Tibial artery (tissue), 4 donors: ENCODE measurements around the gene PIGN.

Experiments
- DNase-seq, 2 donors: peaks; one replicate each; pipeline ENCODE4 v3.0.0-alpha.2; 2019
- H3K27ac ChIP-seq, 2 donors: fragments of 200-600 bp; sonication (generic) in 1 of 2; 1 replicate in 1 of 2; 2 replicates in 1 of 2; pipeline ENCODE4 v1.5.1; 2018 to 2019; ENCODE audit warnings: mild to moderate bottlenecking in 1 of 2
- H3K27me3 ChIP-seq, 2 donors: fragments of 200-600 bp; sonication (generic) in 1 of 2; one replicate each; pipeline versions ENCODE4 v1.5.1 to v1.6.0; 2016 to 2019
- H3K36me3 ChIP-seq, 3 donors: fragments of 200-600 bp; sonication (generic) in 2 of 3; one replicate each; pipeline ENCODE4 v1.5.1; 2016 to 2019; ENCODE audit warnings: mild to moderate bottlenecking in 2 of 3
- H3K4me1 ChIP-seq, 4 donors: fragments of 200-600 bp; sonication (generic) in 2 of 4; 1 replicate in 3 of 4; 2 replicates in 1 of 4; pipeline ENCODE4 v1.5.1; 2016 to 2019
- H3K4me3 ChIP-seq, 2 donors: fragments of 200-600 bp; sonication (generic) in 1 of 2; 1 replicate in 1 of 2; 2 replicates in 1 of 2; pipeline ENCODE4 v1.5.1; 2018 to 2019; ENCODE audit warnings: mild to moderate bottlenecking in 2 of 2
- H3K9me3 ChIP-seq, 3 donors: fragments of 200-600 bp; sonication (generic) in 1 of 3; one replicate each; pipeline ENCODE4 v1.5.1; 2016 to 2019
- CTCF ChIP-seq, 2 experiments: fragments of 200-600 bp in 1 of 2; fragments of 450-650 bp in 1 of 2; IDR thresholded peaks; one replicate each; pipeline ENCODE4 v1.5.1; 2017 to 2019; ENCODE audit warnings: antibody characterized with exemption in 2 of 2, mild to moderate bottlenecking in 1 of 2, moderate library complexity in 1 of 2
- intact Hi-C: fragments of 100-400 bp; cut with DNase I; formaldehyde crosslinking; loops from one replicate; pipeline ENCODE4 v1.15.0; 2023; ENCODE audit warnings: low total_unique reads

Gene PIGN

GRCh38 chr18:62011416-62011815, 175.4 kb downstream of the PIGN start:
- H3K9me3 ChIP-seq, result peaks cover 0 to under 1% (median 0%) of the 10 kb centered on the region in 3 donors
- DNase-seq, result no peak
- H3K27me3 ChIP-seq, result no peaks in the 10 kb centered on the region
- H3K4me1 ChIP-seq, result no peaks in the 10 kb centered on the region
- H3K36me3 ChIP-seq, result no peaks in the 10 kb centered on the region
- H3K4me3 ChIP-seq, result no peak overlapping the region
- H3K27ac ChIP-seq, result no peak overlapping the region
- TF ChIP-seq CTCF (IDR thresholded peaks at IDR 0.05), result no peak
- intact Hi-C loops, result no loop called here

- Histone ChIP-seq H3K27ac (no peak overlapping the region), H3K9me3 (peaks cover 0 to 9% (median 0%) of the 10 kb centered on the region in 3 donors), H3K36me3 (no peaks in the 10 kb centered on the region), H3K4me3 (no peak overlapping the region), H3K4me1 (no peaks in the 10 kb centered on the region), H3K27me3 (no peaks in the 10 kb centered on the region)
- TF ChIP-seq CTCF (IDR thresholded peaks at IDR 0.05), result no peak
- intact Hi-C loops, result no loop called here
- no peak for DNase-seq
Measured at GRCh38 chr18:62009521-62009920, 177.3 kb downstream of the PIGN start.

GRCh38 chr18:62001396-62001795, 185.5 kb downstream of the PIGN start:
- Histone ChIP-seq H3K27me3 (no peaks in the 10 kb centered on the region), H3K4me3 (no peak overlapping the region), H3K4me1 (peaks cover 0 to 8% (median 3%) of the 10 kb centered on the region in 4 donors), H3K27ac (no peak overlapping the region), H3K36me3 (no peaks in the 10 kb centered on the region), H3K9me3 (peaks cover 0 to 8% (median 0%) of the 10 kb centered on the region in 3 donors)
- TF ChIP-seq CTCF (IDR thresholded peaks at IDR 0.05), result no peak
- no peak for DNase-seq
- intact Hi-C loops, result loop anchor here (5.0 kb wide), 1 partner anchor 59 kb away; no protein-coding TSS in a partner anchor

- no peaks in the 10 kb centered on the region for H3K27me3 ChIP-seq
- no peaks in the 10 kb centered on the region for H3K9me3 ChIP-seq
- peaks cover 0 to 8% (median 3%) of the 10 kb centered on the region in 4 donors for H3K4me1 ChIP-seq
- no peak for DNase-seq
- H3K4me3 ChIP-seq, result no peak overlapping the region
- no peaks in the 10 kb centered on the region for H3K36me3 ChIP-seq
- no peak for TF ChIP-seq CTCF (IDR thresholded peaks at IDR 0.05)
- H3K27ac ChIP-seq, result no peak overlapping the region
- intact Hi-C loops, result no loop called here
Measured at GRCh38 chr18:61998957-61999356, 187.9 kb downstream of the PIGN start.

GRCh38 chr18:61998335-61998734, 188.5 kb downstream of the PIGN start:
- H3K36me3 ChIP-seq, result no peaks in the 10 kb centered on the region
- peaks cover 0 to 10% (median 3%) of the 10 kb centered on the region in 4 donors for H3K4me1 ChIP-seq
- no peak overlapping the region for H3K27ac ChIP-seq
- intact Hi-C loops, result no loop called here
- H3K9me3 ChIP-seq, result no peaks in the 10 kb centered on the region
- no peak overlapping the region for H3K4me3 ChIP-seq
- TF ChIP-seq CTCF (IDR thresholded peaks at IDR 0.05), result no peak
- H3K27me3 ChIP-seq, result no peaks in the 10 kb centered on the region
- DNase-seq, result no peak

- intact Hi-C loops, result no loop called here
- no peaks in the 10 kb centered on the region for H3K9me3 ChIP-seq
- H3K36me3 ChIP-seq, result no peaks in the 10 kb centered on the region
- H3K27me3 ChIP-seq, result no peaks in the 10 kb centered on the region
- H3K4me1 ChIP-seq, result peaks cover 0 to 36% (median 17%) of the 10 kb centered on the region in 4 donors
- H3K27ac ChIP-seq, result no peak overlapping the region
- H3K4me3 ChIP-seq, result no peak overlapping the region
- no peak for DNase-seq
- TF ChIP-seq CTCF (IDR thresholded peaks at IDR 0.05), result no peak
Measured at GRCh38 chr18:61995618-61996017, 191.2 kb downstream of the PIGN start.
